Amniotic stem cell (primary cell): ENCODE data around the gene GALNT18.

Experiments used
- DNase-seq: peaks from one replicate; lab custom pipeline; 2025; lab: John Stamatoyannopoulos, UW

The GALNT18 gene

DNA sequence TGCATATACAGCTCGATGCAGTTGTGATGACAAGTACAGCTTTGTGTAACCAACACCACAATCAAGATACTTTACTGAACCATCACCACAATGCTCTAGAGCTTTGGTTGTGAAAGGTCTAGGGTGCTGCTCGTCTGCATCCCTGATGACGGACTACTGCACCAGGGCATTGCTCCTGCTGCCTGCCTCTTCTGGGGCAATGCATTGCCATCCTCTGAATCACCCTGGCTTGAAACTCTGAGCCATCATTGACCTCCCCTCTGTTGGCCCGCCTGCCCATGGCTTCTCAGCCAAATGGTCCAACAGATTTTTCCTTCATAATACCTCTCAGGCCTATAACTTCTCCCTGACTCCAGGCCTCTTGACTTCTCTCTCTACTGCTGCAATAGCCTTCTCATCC lies 191.4 kb downstream of the GALNT18 start:
- DNase-seq, result no peak

- no peak for DNase-seq
Observed at GRCh38 chr11:11428714-11429113, 193.1 kb downstream of the GALNT18 start.

DNA sequence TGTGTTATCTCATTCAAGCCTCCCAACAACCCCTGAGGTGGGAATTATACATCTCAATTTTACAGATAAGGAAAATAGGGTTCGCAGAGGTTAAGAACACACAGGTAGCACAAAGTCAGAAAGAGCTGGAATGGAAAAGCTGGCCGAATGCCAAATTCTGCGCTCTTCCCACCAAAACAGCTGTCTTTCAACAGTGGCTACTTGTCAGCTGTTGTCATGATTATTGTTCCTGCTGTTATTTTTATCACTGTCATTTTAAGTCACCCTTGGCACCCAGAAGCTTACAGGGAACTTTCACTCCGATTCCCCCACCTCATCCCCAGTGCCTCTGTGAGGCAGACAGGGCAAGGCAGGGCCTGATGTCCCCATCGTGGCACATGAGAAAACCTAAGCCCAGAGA lies 194.3 kb downstream of the GALNT18 start:
- DNase-seq, result no peak

GRCh38 chr11:11427140-11427539 lies 194.7 kb downstream of the GALNT18 start:
- DNase-seq, result no peak

DNA sequence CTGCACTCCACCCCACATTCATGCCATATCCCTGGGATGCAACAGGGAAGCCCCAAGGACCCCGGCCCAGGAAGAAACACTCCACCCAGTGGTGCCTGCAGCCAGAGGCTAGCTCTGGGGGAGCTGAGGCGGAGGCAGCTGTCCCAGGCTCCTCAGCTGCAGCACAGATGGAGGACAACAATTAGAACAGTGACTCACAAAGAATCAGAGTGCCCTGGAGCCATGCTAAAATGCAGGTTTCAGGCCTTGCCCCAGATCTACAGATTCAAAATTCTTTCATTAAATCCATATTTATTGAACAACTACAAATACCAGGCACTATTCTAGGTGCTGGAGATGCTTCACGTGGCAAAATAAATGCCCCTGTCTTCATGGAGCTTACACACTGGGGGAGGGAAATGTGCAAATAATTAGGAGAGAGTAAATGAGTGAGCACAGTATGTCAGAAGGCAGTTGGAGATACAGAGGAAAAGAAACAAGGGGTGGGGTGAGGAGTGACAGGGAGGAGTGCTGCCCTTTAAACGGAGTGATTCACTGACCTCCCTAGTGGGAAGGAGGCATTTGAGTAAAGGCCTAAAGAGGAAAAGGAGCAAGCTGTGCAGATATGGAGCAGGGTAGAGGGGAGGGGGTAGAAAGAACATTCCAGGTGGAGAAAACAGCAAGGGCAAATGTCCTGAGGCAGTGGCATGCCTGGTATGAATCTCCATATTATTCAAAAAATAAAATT lies 195.4 kb downstream of the GALNT18 start:
- no peak for DNase-seq

- DNase-seq, result no peak
Observed at GRCh38 chr11:11425806-11426205, 196.0 kb downstream of the GALNT18 start.

GRCh38 chr11:11424688-11425087 lies 197.1 kb downstream of the GALNT18 start:
- DNase-seq, result no peak

DNA sequence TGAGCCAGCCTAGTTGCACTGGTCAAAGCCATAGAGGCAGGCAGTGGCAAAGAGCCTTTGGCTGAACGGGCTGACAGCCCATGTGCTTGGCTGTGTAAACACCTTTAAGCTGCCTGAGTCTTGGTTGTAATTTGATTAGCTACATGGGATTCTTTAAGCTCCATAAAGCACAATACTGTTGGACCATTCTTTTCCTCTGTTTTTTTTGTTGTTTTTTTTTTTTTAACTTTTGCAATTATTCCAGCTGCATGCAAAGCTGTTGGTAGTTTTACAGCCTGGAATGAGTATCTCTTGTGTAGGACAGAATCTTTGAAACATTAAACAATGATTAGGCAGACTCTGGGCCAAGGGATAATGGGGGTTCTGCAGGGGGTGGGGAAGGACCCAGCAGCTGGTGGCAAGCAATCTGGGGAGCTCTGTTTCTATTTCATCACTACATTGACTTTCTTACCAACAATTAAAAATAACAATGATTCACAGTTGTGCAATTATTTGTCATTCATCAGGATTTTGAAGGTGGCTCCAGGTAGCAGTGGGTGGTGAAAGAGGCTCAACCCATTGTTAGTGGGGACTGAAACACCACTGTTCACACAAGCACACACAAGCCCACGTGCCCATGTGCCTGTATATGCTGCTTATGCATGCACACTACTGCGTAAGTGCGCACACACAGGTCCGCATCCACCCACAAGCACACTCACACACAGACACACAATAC lies 199.2 kb downstream of the GALNT18 start:
- DNase-seq, result no peak

GRCh38 chr11:11421509-11421908 lies 200.3 kb downstream of the GALNT18 start:
- DNase-seq, result no peak

GRCh38 chr11:11420899-11421285 lies 200.9 kb downstream of the GALNT18 start:
- no peak for DNase-seq

GRCh38 chr11:11420191-11420898 lies 201.5 kb downstream of the GALNT18 start:
- DNase-seq, result no peak

DNA sequence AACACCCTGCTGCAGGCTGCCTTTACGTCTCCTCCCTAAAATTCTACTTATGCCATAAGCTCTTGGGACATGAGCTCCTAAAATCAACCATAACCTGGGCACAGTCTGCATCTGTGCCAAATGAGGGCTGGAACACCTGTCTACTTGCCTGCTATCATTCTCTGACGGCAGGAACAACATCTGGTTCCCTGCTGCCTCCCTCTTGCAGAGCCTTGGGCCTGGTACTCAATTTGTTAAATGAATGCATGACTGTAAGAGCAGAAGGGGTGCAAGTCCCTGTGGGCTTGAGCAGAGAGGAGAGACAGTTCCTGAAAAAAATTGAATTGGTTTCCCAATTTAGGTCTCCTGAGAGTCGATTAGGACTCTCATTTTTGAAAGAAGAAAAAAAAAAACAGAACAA lies 202.1 kb downstream of the GALNT18 start:
- DNase-seq, result no peak

DNA sequence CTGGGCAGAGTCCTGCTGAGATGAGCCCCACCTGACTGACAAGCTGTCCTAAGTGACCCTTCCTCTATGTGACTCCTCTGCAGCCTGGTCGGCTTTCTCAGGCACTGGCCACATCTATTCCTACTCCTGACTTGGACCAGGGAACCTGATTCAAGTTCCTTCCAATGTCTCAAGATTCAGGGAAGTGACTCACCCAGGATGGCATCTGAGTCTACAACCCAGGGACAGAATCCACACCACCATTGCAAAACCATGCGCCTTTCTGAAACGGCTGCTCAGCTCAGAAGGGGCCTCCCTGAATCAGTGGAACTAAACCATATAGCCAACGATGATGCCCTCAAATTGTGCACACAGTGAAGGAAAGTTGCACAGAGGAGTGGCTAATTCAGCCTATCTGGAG lies 204.9 kb downstream of the GALNT18 start:
- no peak for DNase-seq

GRCh38 chr11:11416502-11416901 lies 205.3 kb downstream of the GALNT18 start:
- no peak for DNase-seq

DNA sequence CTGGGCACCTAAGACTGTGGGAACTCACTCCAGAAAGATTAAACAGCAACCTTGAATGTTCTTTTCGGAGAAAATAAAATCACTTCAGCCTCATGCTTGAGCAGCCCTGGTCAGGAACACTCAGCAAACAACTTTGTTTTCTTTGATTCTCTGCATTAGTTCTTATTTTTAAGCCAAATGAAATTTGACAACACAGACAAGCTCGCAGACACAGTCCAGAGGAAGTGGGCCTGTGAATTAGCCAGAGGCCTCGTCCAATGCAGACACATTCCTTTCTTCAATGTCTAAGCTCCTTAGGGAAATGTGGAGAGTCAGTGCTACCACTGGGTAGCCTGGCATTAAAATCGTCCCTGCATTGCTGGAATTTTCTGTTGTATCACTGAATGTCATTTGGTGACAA lies 205.9 kb downstream of the GALNT18 start:
- no peak for DNase-seq

- no peak for DNase-seq
Observed at GRCh38 chr11:11414996-11415395, 206.8 kb downstream of the GALNT18 start.

- DNase-seq, result no peak
Observed at GRCh38 chr11:11413776-11414175, 208.0 kb downstream of the GALNT18 start.

DNA sequence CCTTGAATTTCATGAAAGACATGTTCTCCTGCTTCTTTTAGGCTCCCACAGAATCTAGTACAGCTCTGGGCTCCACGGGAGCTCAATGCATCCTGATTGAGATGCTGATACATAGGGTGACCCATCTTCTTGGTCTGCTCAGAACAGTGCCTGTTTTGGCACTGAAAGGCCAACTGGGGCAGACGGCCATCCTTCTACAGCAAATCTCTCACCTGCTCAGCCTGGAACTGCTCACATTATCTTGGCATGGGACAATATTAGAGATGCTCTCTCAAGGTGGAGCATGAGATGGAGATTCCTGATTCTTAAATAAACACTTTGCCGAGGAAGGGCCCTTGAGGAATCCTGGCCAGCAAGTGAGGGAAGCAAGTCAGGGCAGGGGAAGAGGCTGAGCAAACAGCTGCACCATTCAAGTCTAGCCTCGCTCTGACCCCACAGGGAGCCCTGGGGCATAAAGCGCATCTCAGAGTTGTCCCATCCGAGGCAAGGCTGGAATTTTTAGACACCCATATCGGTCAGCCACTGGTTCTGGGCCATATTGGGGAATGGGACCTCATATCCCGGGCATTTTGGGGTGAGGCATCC lies 210.3 kb downstream of the GALNT18 start:
- DNase-seq, result no peak

GRCh38 chr11:11409901-11410300 lies 211.9 kb downstream of the GALNT18 start:
- DNase-seq, result no peak

DNA sequence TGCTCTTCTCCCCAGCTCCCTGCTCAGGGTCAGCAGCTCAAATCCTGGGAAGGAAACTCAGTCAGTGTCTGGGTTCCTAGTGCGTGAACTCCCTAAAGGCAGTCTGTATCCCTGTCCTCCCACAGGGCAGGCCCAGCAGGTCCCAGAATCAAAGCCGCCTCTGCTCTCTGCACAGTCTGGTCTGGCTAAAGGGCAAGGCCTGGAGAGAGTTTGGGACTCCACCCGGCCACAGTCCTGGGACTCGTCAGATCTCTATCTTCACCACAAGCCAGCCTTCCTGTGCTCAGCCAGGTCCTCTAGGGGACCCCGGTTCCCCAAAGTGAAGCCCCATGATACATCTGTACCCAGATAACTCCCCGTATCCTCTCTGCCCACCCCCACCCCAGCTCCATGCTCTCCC lies 212.6 kb downstream of the GALNT18 start:
- no peak for DNase-seq

GRCh38 chr11:11408436-11409221 lies 213.2 kb downstream of the GALNT18 start:
- DNase-seq, result no peak

DNA sequence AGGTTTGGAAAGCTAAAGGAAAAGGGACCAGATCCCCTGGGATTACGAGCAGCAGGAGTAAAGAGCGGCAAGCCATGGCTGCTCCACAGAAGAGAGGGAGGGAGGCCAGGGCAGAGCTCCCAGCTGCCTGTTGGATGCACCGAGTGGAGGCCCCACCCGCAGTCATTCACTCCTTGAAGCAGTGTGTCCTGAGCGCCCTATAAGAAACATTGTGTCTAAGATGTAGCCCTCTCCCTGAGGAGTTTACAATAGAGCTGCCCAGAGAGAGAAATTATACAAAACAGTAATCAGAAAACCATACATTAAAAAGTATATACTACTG lies 214.1 kb downstream of the GALNT18 start:
- no peak for DNase-seq
